ENCODE data around the gene GPR89A. TPM values are rescaled to one million over a fixed set of nuclear protein-coding genes. Genes with fewer than 3 reads are reported as not detected.
A peak's percentile ranks its signal among the peaks of the same experiment; 100 is the strongest.

The GPR89A gene
- total RNA-seq, 1 donor from 2014 or later, result 31.5 TPM

DNA sequence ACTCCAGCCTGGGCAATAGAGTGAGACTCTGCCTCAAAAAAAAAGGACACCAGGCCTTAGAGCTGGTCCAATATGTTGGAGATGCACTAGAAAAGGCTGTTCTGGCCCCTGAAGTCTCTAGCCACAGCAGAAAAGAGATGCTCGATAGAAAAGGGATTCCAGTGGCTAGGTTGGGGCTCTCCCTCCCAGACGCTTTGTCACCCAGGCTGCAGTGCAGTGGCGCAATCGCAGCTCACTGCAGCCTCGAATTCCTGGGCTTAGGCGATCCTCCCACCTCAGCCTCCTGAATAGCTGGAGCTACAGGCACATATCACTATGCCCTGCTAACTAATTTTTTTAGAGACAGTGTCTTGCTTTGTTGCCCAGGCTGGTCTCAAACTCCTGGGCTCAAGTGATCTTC, 81.1 kb downstream of the GPR89A start:
- peaks cover 11% of the 10 kb centered on the region for H3K4me1 Mint-ChIP-seq
- H3K36me3 Mint-ChIP-seq, result peaks cover 2% of the 10 kb centered on the region
- no peak for DNase-seq (ENCODE audit: low spot score in 2 of 2, unreplicated experiment in 2 of 2)
- H3K27me3 Mint-ChIP-seq (ENCODE audit: low read depth), result no peaks in the 10 kb centered on the region
- H3K27ac Mint-ChIP-seq, result no peak overlapping the region
- no peak overlapping the region for H3K4me3 Mint-ChIP-seq
- TF ChIP-seq, protein P1, sequence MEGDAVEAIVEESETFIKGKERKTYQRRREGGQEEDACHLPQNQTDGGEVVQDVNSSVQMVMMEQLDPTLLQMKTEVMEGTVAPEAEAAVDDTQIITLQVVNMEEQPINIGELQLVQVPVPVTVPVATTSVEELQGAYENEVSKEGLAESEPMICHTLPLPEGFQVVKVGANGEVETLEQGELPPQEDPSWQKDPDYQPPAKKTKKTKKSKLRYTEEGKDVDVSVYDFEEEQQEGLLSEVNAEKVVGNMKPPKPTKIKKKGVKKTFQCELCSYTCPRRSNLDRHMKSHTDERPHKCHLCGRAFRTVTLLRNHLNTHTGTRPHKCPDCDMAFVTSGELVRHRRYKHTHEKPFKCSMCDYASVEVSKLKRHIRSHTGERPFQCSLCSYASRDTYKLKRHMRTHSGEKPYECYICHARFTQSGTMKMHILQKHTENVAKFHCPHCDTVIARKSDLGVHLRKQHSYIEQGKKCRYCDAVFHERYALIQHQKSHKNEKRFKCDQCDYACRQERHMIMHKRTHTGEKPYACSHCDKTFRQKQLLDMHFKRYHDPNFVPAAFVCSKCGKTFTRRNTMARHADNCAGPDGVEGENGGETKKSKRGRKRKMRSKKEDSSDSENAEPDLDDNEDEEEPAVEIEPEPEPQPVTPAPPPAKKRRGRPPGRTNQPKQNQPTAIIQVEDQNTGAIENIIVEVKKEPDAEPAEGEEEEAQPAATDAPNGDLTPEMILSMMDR (IDR thresholded peaks at IDR 0.05; ENCODE audit: unreplicated experiment), result no peak
- peaks cover 6% of the 10 kb centered on the region for H3K9me3 Mint-ChIP-seq

DNA sequence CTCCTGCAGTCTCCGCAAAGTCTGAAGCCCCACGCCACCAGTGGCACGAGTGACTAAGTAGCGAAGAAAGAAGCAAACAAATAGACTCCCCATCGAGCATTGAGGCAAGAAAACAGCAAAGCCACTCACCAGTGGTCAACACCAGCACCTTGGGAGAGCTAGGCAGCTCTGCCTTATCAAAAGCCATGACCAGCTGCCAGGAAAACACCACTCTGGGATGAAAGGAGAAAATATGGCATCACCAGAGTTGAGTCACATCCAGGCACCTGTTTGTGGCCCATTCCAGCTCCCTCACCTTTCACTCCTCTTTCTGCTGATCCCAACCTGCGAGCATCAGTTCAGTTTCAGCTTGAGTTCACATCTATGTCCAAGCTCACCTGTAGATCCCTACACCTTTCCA, 82.1 kb downstream of the GPR89A start:
- Mint-ChIP-seq H3K9me3 (peaks cover 6% of the 10 kb centered on the region), H3K4me3 (no peak overlapping the region), H3K27ac (peak overlapping the region; percentile 81), H3K27me3 (ENCODE audit: low read depth) (no peaks in the 10 kb centered on the region), H3K36me3 (peaks cover 2% of the 10 kb centered on the region), H3K4me1 (peaks cover 11% of the 10 kb centered on the region)
- no peak for DNase-seq (ENCODE audit: low spot score in 2 of 2, unreplicated experiment in 2 of 2)
- TF ChIP-seq, protein P1 (IDR thresholded peaks at IDR 0.05; ENCODE audit: unreplicated experiment), result no peak

DNA sequence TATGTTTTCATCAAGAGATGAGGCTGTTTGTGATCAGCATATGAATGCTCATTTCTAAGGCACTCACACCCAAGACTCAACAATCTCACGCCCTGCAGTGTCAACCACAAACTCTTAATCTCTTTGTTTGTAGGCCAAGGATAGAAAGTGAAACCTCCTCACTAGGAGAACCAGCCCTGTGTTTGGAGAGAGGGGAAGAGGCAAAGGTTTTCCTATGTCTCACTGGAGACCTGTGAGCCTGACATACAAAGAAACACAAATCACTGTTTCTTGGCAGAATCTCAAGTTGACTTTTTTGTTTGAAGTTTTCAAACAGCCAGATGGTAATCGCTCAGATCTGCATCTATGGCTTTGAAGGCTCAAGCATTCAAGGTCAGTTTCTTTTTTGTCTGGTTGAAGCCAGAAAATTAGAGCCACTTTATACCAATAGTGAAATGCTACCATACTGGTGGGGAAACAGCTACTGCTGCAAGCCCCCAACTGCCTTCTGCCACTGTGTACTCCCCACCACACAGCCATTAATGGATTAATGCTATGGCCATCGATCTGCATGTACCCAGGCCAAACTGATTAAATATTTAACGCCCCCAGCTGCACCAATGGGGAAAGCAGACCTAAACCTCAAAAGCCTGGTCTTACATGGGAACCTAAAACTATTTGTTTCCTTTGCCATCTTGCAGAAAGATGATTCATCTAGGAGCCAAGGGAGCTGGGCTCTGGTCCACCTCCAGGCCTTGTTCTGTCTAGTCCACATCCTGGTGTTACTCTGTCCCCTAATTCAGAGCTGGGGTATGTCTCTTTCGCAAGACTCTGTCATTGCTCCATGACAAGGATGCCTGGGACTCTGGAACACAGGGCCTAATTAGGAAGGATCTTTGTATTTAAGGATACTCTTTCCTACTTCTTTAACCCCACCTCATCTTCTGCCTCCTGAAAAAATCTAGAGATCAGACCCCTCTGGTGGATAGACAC, 83.1 kb downstream of the GPR89A start:
- Mint-ChIP-seq H3K36me3 (peaks cover 2% of the 10 kb centered on the region), H3K27me3 (ENCODE audit: low read depth) (no peaks in the 10 kb centered on the region), H3K4me3 (no peak overlapping the region), H3K9me3 (peaks cover 6% of the 10 kb centered on the region), H3K27ac (peak overlapping the region; percentile 81), H3K4me1 (peaks cover 11% of the 10 kb centered on the region)
- no peak for DNase-seq (ENCODE audit: low spot score in 2 of 2, unreplicated experiment in 2 of 2)
- TF ChIP-seq, protein P1 (IDR thresholded peaks at IDR 0.05; ENCODE audit: unreplicated experiment), result no peak

DNA sequence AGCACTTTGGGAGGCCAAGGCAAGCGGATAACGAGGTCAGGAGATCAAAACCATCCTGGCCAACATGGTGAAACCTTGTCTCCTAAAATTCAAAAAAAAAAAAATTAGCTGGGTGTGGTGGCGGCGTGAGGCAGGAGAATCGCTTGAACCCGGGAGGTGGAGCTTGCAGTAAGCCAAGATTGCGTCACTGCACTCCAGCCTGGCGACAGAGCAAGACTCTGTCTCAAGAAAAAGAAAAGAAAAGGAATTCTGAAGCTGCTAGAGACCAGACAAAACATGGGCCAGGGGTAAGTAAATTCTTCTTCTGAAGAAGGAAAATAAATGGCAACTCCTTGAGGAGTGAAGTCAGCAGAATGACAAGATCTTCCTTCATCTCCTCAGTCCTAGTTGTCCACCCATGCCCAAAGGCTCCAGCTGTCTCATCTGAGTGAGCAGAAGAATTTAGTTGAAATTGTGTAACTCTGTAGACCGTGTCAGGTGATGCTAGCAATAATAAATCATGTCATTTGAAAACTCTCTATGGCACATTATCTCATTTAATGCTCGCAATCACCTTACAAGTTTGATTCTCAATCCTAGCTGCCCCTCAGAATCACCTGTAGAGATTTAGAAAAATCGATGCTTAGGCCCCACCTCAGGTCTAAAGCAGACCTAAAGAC, 85.1 kb downstream of the GPR89A start:
- Mint-ChIP-seq H3K27ac (no peak overlapping the region), H3K36me3 (peaks cover 2% of the 10 kb centered on the region), H3K9me3 (peaks cover 6% of the 10 kb centered on the region), H3K4me3 (no peak overlapping the region), H3K4me1 (peaks cover 11% of the 10 kb centered on the region), H3K27me3 (ENCODE audit: low read depth) (no peaks in the 10 kb centered on the region)
- no peak for DNase-seq (ENCODE audit: low spot score in 2 of 2, unreplicated experiment in 2 of 2)
- TF ChIP-seq, protein P1 (IDR thresholded peaks at IDR 0.05; ENCODE audit: unreplicated experiment), result no peak

DNA sequence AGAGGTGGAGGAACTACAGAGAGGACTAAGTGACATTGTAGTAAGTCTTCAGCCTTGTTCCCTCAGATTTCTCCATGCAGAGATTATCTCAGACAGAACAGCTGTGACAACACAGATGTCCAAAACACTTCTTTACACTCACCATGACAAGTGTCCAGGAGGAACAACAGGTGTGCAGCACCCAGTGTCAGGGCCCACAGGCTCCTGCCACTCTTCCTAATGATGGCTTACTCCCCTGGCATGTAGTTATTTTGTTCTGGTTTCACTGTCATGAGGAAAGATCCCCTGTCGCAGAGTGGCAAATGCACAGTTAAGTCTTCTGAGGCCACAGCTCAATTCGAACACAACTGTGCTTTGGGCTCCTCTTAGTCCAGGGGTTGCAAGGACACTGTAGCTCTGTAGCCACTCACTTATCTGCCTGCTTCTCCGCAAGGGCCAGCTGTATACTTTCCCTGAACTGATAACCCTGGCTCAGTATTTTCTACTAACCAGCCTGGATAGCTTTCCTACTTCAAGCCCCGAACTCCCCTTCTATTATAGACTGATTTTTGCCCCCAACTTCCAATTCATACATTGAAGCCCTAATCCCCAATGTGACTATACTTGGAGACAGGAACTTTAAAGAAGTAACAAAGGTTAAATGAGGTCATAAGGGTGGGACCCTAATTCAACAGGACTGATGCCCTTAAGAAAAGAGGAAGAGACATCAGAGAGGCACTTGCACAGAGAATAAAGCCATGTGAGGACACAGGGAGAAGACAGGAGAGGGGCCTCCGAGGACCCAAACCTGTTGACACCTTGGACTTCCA, 88.2 kb downstream of the GPR89A start:
- TF ChIP-seq, protein P1 (IDR thresholded peaks at IDR 0.05; ENCODE audit: unreplicated experiment), result no peak
- no peaks in the 10 kb centered on the region for H3K36me3 Mint-ChIP-seq
- DNase-seq (ENCODE audit: low spot score in 2 of 2, unreplicated experiment in 2 of 2), result no peak
- H3K27me3 Mint-ChIP-seq (ENCODE audit: low read depth), result no peaks in the 10 kb centered on the region
- H3K4me1 Mint-ChIP-seq, result peaks cover 1% of the 10 kb centered on the region
- no peak overlapping the region for H3K4me3 Mint-ChIP-seq
- no peak overlapping the region for H3K27ac Mint-ChIP-seq
- no peaks in the 10 kb centered on the region for H3K9me3 Mint-ChIP-seq

Measured in mesothelial cell of epicardium (in vitro differentiated cells).